ENCODE data around the gene SPOPL.

DNA sequence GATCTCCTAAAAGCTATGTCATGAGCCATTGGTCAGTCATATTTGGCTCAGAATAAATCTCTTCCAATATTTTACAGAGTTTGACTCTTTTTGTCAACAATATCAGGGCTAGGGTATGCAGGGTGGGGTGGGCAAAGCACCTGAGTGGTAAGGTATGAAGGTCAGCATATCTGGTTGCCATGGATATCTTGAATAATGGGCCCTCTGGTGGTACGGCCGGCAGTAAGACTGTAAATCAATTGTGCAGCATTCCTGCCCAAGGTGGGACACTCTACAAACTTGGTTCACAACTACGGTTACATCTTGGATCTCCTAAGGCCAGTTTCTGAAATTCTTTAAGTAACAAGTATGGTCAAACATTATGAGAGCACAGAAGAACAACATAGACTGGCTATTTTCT is 119.6 kb downstream of the SPOPL start:
- TF ChIP-seq, protein P1, sequence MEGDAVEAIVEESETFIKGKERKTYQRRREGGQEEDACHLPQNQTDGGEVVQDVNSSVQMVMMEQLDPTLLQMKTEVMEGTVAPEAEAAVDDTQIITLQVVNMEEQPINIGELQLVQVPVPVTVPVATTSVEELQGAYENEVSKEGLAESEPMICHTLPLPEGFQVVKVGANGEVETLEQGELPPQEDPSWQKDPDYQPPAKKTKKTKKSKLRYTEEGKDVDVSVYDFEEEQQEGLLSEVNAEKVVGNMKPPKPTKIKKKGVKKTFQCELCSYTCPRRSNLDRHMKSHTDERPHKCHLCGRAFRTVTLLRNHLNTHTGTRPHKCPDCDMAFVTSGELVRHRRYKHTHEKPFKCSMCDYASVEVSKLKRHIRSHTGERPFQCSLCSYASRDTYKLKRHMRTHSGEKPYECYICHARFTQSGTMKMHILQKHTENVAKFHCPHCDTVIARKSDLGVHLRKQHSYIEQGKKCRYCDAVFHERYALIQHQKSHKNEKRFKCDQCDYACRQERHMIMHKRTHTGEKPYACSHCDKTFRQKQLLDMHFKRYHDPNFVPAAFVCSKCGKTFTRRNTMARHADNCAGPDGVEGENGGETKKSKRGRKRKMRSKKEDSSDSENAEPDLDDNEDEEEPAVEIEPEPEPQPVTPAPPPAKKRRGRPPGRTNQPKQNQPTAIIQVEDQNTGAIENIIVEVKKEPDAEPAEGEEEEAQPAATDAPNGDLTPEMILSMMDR (IDR thresholded peaks at IDR 0.05): peak in 1 of 7 experiments; percentile 10
- TF ChIP-seq POLR2A (IDR thresholded peaks at IDR 0.05): no peak
